ENCODE data around the gene KCNH8. TPM values are rescaled to one million over a fixed set of nuclear protein-coding genes. Genes with fewer than 3 reads are reported as not detected.
"Not testable (repeated sequence)": the region's sequence is repeated elsewhere in the genome, so short reads cannot be mapped to it uniquely, and the experiment has no call there.

Gene KCNH8
- not detected for total RNA-seq

DNA sequence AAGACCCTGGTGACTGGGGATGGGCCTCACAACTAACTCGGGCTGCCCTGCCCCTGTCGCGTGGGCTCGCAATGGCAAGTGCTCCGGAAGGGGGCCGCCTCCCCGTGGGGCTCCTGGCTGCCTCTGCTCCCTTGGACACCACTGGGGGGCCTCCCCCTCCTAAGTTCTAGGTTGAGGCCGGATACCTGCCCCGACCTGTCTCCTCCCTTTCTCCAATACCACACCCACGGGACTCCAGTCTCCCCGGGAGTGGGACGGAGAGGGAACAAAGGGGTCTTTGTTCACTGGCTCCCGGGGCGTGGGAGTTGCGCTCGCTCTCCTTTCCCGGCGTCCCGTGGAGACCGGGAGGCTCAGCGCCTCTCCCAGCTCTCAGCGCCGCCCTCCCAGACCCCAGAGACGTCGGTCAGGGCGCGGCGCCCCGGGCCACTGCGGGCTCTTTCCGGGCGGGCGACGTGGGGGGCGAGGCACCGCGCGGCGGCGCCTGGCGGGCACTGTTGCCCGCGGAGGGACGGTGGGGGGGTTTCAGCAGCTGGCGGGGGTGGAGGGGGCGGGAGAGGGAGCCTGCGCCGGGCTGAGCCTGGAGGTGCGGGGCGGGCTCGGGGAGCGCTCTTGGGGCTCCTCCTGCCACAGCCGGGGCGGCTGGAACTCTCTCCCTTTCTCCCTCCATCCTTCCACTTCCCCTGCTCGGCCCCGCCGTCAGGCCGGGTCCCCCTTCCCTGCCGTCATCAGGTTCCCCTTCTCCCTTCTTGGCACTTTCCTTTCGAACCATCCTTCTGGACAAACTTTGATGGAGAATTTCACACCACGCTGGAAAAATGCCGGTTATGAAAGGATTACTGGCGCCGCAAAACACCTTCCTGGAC is at the start of gene KCNH8:
TSS of gene KCNH8 (plus strand) at position 606 of the 863 bp plus-strand sequence. CDS start at position 816, 210 bp downstream.
- Mint-ChIP-seq H3K27me3 (peaks cover 12% of the 10 kb centered on the region), H3K4me1 (peaks cover 6% of the 10 kb centered on the region), H3K9me3 (peaks cover 6% of the 10 kb centered on the region), H3K4me3 (peak within 1 kb of the TSS; percentile 79), H3K36me3 (ENCODE audit: low read depth) (peaks cover 6% of the 10 kb centered on the region), H3K27ac (no peak within 1 kb of the TSS)
- ATAC-seq (replicated peaks): no peak

DNA sequence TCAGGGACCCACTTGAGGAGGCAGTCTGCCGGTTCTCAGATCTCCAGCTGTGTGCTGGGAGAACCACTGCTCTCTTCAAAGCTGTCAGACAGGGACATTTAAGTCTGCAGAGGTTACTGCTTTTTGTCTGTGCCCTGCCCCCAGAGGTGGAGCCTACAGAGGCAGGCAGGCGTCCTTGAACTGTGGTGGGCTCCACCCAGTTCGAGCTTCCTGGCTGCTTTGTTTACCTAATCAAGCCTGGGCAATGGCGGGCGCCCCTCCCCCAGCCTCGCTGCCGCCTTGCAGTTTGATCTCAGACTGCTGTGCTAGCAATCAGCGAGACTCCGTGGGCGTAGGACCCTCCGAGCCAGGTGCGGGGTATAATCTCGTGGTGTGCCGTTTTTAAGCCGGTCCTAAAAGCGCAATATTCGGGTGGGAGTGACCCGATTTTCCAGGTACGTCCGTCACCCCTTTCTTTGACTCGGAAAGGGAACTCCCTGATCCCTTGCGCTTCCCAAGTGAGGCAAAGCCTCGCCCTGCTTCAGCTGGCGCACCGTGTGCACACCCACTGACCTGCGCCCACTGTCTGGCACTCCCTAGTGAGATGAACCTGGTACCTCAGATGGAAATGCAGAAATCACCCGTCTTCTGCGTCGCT is 45.5 kb upstream of the KCNH8 start:
- H3K4me3 Mint-ChIP-seq: peak overlapping the region; percentile 73
- H3K36me3 Mint-ChIP-seq (ENCODE audit: low read depth); H3K9me3 Mint-ChIP-seq; H3K4me1 Mint-ChIP-seq; H3K27me3 Mint-ChIP-seq; ATAC-seq (replicated peaks); H3K27ac Mint-ChIP-seq: not testable (repeated sequence)

DNA sequence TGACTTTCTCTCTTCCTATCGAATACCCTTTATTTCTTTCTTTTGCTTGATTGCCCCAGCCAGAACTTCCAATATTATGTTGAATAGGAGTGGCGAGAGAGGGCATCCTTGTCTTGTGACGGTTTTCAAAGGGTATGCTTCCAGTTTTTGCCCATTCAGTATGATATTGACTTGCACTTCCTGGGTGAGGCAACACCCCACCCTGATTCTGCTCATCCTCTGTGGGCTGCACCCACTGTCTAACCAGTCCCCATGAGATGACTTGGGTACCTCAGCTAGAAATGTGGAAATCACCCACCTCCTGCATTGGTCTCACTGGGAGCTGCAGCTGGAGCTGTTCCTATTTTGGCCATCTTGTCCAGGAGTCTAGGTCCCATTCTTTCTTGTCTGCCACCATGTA is 44.8 kb upstream of the KCNH8 start:
- Mint-ChIP-seq H3K27me3 (no peaks in the 10 kb centered on the region), H3K36me3 (ENCODE audit: low read depth) (no peaks in the 10 kb centered on the region), H3K4me3 (peak overlapping the region; percentile 73), H3K9me3 (no peaks in the 10 kb centered on the region), H3K27ac (no peak overlapping the region), H3K4me1 (no peaks in the 10 kb centered on the region)
- ATAC-seq (replicated peaks): no peak

DNA sequence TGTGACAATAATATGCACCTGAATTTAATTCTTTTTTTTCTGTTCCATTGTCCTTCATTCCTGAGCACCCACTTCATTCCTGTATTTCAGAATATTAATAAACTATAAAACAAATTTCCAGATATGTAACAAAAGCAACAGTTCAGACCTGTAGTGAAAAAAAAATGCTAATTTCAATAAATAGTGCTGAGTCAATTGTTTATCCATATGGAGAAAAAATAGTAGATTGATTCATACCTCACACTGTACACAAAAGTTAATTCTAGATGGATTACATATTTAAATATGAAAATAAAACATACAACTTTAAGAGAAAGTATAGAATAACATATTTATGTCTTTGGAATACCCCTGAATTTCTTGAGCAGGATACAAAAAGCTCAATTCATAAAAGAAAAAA is 43.9 kb upstream of the KCNH8 start:
- no peaks in the 10 kb centered on the region for H3K9me3 Mint-ChIP-seq
- no peaks in the 10 kb centered on the region for H3K27me3 Mint-ChIP-seq
- no peaks in the 10 kb centered on the region for H3K36me3 Mint-ChIP-seq (ENCODE audit: low read depth)
- H3K27ac Mint-ChIP-seq: no peak overlapping the region
- H3K4me3 Mint-ChIP-seq: no peak overlapping the region
- no peaks in the 10 kb centered on the region for H3K4me1 Mint-ChIP-seq
- ATAC-seq (replicated peaks): no peak

DNA sequence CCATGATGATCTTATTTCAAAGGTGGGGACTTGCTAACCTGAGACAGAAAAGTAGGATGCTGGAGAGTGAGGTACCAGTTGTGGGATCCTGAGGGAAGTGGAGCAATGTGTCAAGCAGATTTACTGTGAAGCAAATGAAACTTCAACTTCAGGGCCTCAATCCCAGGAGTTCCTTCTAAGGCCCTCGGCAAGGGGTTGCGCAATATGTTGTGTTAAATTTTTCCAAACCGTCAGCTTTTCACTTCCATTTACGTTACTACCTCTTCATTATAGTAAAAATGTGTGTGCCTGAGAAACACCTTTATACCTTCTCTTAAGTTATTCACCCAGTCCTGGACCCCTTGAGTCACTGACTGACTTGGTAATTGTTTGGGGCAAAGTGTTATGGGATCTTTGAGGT is 42.5 kb upstream of the KCNH8 start:
- Mint-ChIP-seq H3K27ac (no peak overlapping the region), H3K9me3 (no peaks in the 10 kb centered on the region), H3K4me1 (no peaks in the 10 kb centered on the region), H3K27me3 (no peaks in the 10 kb centered on the region), H3K36me3 (ENCODE audit: low read depth) (no peaks in the 10 kb centered on the region), H3K4me3 (no peak overlapping the region)
- ATAC-seq (replicated peaks): no peak

DNA sequence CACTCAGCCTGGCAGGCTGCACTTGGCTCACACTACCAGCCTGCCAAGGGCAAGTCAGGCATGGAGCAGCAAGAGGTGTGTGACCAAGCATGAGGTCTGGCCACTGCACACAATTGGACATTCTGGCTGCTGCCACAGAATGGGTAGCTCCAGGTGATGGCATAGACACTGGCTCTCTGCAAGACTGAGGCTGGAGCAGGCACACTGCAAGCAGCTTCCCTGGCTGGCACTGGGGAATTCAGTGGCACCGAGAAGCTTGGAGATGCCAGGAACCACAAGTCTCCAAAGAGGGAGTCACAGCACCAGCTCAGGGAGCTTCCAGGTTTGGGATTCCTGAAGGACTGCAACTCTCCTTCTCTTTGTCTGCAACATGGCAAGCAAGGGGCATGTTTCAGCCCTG is 42.0 kb upstream of the KCNH8 start:
- H3K27me3 Mint-ChIP-seq: no peaks in the 10 kb centered on the region
- no peak overlapping the region for H3K27ac Mint-ChIP-seq
- no peak overlapping the region for H3K4me3 Mint-ChIP-seq
- H3K9me3 Mint-ChIP-seq: no peaks in the 10 kb centered on the region
- no peaks in the 10 kb centered on the region for H3K36me3 Mint-ChIP-seq (ENCODE audit: low read depth)
- H3K4me1 Mint-ChIP-seq: no peaks in the 10 kb centered on the region
- no peak for ATAC-seq (replicated peaks)

DNA sequence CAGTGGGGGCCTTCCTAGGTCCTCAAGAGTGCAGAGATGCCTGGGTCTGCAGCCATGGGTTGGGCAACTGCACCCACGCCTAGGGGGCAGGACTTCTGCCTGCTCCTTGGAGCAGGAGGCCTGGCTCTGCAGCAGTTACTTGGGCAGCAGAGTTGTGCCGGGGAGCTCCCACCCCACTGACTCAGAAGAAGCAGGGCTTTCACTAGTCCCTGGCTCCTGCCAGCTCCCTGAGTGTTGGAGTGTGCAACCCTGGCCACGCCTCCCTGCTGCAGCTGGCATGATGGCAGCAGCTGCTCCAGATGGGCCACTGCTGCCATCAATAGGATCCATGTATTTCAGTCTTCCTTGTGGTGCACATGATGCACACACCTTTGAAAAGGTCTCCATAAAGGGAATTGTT is 40.6 kb upstream of the KCNH8 start:
- H3K27ac Mint-ChIP-seq: no peak overlapping the region
- H3K4me3 Mint-ChIP-seq: no peak overlapping the region
- peaks cover 3% of the 10 kb centered on the region for H3K27me3 Mint-ChIP-seq
- no peaks in the 10 kb centered on the region for H3K4me1 Mint-ChIP-seq
- no peaks in the 10 kb centered on the region for H3K9me3 Mint-ChIP-seq
- H3K36me3 Mint-ChIP-seq (ENCODE audit: low read depth): no peaks in the 10 kb centered on the region
- no peak for ATAC-seq (replicated peaks)

DNA sequence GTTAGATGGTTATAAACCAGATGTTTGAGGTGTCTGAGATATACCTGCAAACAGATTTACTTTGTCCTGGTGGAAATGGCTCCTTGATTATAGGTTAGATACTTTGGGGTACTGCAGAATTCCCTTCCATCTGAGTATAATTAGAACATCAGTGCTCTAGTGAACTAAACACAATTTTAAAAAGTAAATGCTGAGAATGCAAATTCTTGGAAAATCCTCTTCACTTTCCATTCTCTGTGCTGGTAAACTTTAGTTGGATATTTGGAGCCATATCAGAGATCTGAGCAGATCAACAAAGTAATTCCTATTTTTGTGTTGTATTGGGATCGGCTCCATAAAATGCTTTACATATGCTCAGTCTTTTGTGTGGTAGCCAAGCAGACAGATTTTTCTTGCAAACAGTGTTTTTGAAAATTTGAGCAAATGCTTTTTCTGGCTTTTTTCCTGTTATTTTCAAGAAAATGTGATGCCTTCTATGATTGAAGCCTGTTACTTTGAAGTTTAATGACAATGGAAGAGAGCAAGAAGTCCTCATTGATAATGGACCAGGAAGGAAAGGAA is 37.9 kb upstream of the KCNH8 start:
- Mint-ChIP-seq H3K27me3 (peaks cover 11% of the 10 kb centered on the region), H3K36me3 (ENCODE audit: low read depth) (no peaks in the 10 kb centered on the region), H3K4me3 (no peak overlapping the region), H3K27ac (no peak overlapping the region), H3K4me1 (no peaks in the 10 kb centered on the region), H3K9me3 (no peaks in the 10 kb centered on the region)
- ATAC-seq (replicated peaks): no peak

DNA sequence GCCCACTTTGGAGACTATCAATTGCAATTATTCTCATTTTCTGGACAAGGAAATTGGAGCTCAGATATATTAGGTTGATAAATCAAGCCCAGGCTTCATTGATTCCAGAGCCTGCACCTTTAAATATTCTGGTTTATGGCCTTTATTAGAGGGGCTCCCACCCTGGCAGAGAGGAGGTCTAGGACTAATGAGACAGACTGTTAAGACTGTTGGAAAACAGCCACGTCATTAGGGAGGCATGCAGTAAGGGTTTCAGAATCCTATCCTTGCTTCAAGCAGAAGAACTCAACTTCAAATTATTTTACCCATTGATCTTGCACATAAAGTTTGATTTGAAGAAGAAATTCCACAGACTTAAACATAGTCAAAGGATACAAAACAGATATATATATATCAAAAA is 33.8 kb upstream of the KCNH8 start:
- Mint-ChIP-seq H3K36me3 (ENCODE audit: low read depth) (no peaks in the 10 kb centered on the region), H3K4me1 (no peaks in the 10 kb centered on the region), H3K27me3 (peaks cover 22% of the 10 kb centered on the region), H3K9me3 (peaks cover 6% of the 10 kb centered on the region), H3K4me3 (no peak overlapping the region), H3K27ac (no peak overlapping the region)
- ATAC-seq (replicated peaks): no peak

DNA sequence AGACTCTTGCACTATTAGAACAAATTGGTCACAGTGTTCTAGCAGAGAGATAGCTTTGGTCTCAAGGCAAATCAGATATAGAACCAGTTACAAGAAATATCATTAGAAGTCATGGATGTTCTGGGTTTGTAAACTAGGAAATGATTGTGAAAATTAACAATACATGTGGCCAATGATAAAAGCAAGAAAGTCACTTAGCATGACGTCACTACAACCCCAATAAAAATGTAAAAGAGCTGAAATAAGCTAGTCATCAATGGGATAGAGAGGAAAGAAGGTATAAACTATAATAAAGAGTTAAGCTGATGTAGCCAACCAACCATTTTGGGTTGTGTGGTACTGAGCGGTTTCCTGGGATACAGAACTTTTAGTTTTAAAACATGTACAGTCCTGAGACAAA is 32.1 kb upstream of the KCNH8 start:
- H3K36me3 Mint-ChIP-seq (ENCODE audit: low read depth): no peaks in the 10 kb centered on the region
- no peak overlapping the region for H3K4me3 Mint-ChIP-seq
- H3K9me3 Mint-ChIP-seq: peaks cover 6% of the 10 kb centered on the region
- H3K27me3 Mint-ChIP-seq: peaks cover 31% of the 10 kb centered on the region
- ATAC-seq (replicated peaks): no peak
- no peaks in the 10 kb centered on the region for H3K4me1 Mint-ChIP-seq
- no peak overlapping the region for H3K27ac Mint-ChIP-seq

DNA sequence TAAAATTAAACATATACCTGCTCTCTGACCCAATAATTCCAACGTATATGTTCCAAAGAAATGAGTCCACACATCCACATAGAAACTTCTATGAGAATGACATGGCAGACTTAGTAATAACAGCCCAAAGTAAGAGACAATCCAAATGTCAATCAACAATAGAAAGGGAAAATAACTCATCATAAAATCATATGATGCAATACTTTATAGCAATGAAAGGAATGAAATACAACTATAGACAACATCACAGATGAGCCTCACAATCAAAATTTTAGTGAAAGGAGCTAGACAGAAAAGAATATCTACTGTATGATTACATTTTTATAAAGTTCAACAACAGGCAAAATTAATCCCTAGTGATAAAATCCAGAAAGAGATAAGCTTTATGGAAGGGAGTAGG is 23.6 kb upstream of the KCNH8 start:
- ATAC-seq (replicated peaks): no peak
- Mint-ChIP-seq H3K27ac (no peak overlapping the region), H3K4me1 (no peaks in the 10 kb centered on the region), H3K27me3 (peaks cover 5% of the 10 kb centered on the region), H3K4me3 (no peak overlapping the region), H3K9me3 (no peaks in the 10 kb centered on the region), H3K36me3 (ENCODE audit: low read depth) (no peaks in the 10 kb centered on the region)

DNA sequence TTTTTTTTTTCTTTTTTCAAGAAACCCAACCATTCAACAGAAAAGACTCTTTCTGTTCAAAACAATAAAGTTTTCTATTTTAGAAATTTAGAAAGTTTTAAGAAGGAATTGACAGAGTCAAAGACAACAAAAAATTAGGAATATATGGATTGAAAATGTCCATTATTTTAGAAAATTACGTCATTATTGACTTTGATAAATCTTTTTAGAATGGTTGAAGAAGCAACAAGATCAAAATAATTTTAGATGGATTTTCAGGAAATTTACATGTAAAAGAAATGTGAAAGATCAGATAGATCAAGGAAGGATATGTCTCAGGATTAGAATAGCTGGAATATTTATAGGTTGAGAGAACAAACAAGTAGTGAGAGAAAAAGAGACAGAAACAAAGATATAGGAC is 8.4 kb upstream of the KCNH8 start:
- Mint-ChIP-seq H3K27ac (no peak overlapping the region), H3K4me3 (no peak overlapping the region), H3K36me3 (ENCODE audit: low read depth) (no peaks in the 10 kb centered on the region), H3K27me3 (peaks cover 20% of the 10 kb centered on the region), H3K9me3 (no peaks in the 10 kb centered on the region), H3K4me1 (no peaks in the 10 kb centered on the region)
- no peak for ATAC-seq (replicated peaks)

DNA sequence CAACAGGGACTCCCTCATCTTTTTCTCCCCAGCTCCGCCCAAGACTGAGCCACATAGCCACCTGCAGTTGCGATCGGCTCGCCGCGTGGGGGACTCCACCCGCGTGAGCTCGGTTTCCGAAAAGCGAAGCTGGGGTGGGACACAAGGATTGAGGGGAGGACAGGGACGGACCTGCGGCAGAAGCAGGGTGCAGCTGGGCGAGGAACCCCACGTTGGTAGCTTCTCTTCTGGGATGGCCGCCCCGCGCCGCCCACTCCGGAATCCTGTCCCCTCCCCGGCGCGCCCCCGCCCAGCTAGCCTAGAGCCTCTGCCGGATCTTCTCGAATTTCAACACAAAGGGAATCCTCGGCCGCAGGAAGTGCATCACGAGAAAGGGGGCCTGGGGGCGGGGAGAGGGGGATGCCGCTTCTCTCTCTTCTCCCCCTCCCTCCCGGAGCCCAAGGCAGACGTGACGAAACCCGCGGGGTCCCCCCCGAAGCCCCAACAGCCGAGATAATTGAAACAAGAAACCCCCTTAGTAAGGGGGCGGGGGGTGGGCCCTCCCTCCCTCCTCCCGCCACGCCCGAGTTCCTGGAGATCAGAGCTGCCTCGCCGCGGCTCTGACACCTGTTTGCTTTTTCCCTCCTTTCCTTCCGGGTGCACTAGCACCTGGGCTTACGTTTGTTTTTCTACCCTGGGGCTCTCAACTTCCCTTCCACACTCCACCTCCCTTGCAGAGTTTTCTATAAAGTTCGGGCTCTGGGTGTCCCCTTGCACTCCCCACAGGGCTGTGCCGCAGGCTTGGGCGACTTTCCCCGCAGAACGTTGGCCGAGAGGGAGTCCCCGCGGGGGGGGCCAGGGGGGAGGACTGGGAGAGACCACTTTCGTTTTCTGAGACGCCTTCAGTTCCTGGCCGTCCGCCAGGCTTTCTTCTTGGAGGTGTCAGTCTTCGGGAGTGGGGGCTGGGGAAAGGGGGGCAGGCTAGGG is 1.3 kb upstream of the KCNH8 start:
- Mint-ChIP-seq H3K4me1 (peaks cover 6% of the 10 kb centered on the region), H3K4me3 (peak overlapping the region; percentile 79), H3K27me3 (peaks cover 22% of the 10 kb centered on the region), H3K36me3 (ENCODE audit: low read depth) (peaks cover 6% of the 10 kb centered on the region), H3K9me3 (peaks cover 6% of the 10 kb centered on the region), H3K27ac (no peak overlapping the region)
- ATAC-seq (replicated peaks): peak; percentile 69

DNA sequence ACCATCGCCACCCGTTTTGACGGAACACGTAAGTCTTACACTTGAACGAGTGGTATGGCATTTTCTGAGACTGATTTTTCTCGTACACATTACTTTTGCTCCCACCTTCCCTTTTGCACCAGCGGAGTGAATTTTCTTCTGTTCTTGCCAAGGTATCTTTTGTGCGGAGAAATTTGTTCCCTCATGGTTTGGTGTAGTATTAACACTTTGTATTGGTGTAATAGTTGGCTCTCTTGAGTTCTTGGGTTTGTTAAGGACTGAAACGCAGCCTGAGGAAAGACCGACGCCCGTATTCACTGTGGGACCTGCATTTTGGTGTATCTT is 420 bp downstream of the KCNH8 start:
- H3K4me1 Mint-ChIP-seq: peaks cover 6% of the 10 kb centered on the region
- peaks cover 6% of the 10 kb centered on the region for H3K36me3 Mint-ChIP-seq (ENCODE audit: low read depth)
- H3K4me3 Mint-ChIP-seq: peak overlapping the region; percentile 67
- ATAC-seq (replicated peaks): no peak
- H3K9me3 Mint-ChIP-seq: peaks cover 6% of the 10 kb centered on the region
- H3K27me3 Mint-ChIP-seq: peaks cover 12% of the 10 kb centered on the region
- H3K27ac Mint-ChIP-seq: no peak overlapping the region
